SK-N-SH treated with all-trans-retinoic acid at 6 μM for 48 hours (cell line): ENCODE measurements around the gene ZNF701.

ENCODE experiments used
- ARNTL ChIP-seq: fragments of 450-650 bp; formaldehyde crosslinking; IDR thresholded peaks from 2 replicates; pipeline ENCODE4 v1.5.0; 2020; ENCODE audit warnings: low read depth, mild to moderate bottlenecking, moderate library complexity, borderline replicate concordance
- CREB5 ChIP-seq: fragments of 250-450 bp; sonication (Bioruptor Pico); IDR thresholded peaks from 2 replicates; pipeline ENCODE4 v1.5.1; 2020; ENCODE audit warnings: low read depth, mild to moderate bottlenecking, moderate library complexity
- ESRRG ChIP-seq: fragments of 250-450 bp; sonication (Bioruptor Pico); IDR thresholded peaks from 2 replicates; pipeline ENCODE4 v1.6.1; 2021; ENCODE audit warnings: mild to moderate bottlenecking
- GLIS3 ChIP-seq: fragments of 250-450 bp; sonication (Bioruptor Pico); IDR thresholded peaks from 2 replicates; pipeline ENCODE4 v1.5.0; 2020; ENCODE audit warnings: mild to moderate bottlenecking, moderate library complexity
- ISL1 ChIP-seq: fragments of 250-450 bp; sonication (Bioruptor Pico); IDR thresholded peaks from 2 replicates; pipeline ENCODE4 v2.1.2; 2022; ENCODE audit warnings: mild to moderate bottlenecking, moderate library complexity
- RARB ChIP-seq: fragments of 250-450 bp; sonication (Bioruptor Pico); IDR thresholded peaks from 2 replicates; pipeline ENCODE4 v1.8.0; 2021; ENCODE audit warnings: mild to moderate bottlenecking, moderate library complexity
- TCF4 ChIP-seq: fragments of 250-450 bp; sonication (Bioruptor Pico); IDR thresholded peaks from 2 replicates; pipeline ENCODE4 v1.8.0; 2021; ENCODE audit warnings: mild to moderate bottlenecking, moderate library complexity, borderline replicate concordance
- ZFP30 ChIP-seq: fragments of 450-650 bp; formaldehyde crosslinking; IDR thresholded peaks from 2 replicates; pipeline ENCODE4 v1.5.0; 2022; ENCODE audit warnings: mild to moderate bottlenecking, moderate library complexity
- TF ChIP-seq, protein P1 (sequence below): fragments of 250-450 bp; sonication (Bioruptor Pico); IDR thresholded peaks from 2 replicates; pipeline ENCODE4 v1.5.0; 2020; ENCODE audit warnings: mild to moderate bottlenecking, moderate library complexity
- TF ChIP-seq, protein P2 (sequence below): fragments of 250-450 bp; sonication (Bioruptor Pico); IDR thresholded peaks from 2 replicates; pipeline ENCODE4 v1.8.0; 2020; ENCODE audit warnings: mild to moderate bottlenecking, moderate library complexity, borderline replicate concordance

DNA sequence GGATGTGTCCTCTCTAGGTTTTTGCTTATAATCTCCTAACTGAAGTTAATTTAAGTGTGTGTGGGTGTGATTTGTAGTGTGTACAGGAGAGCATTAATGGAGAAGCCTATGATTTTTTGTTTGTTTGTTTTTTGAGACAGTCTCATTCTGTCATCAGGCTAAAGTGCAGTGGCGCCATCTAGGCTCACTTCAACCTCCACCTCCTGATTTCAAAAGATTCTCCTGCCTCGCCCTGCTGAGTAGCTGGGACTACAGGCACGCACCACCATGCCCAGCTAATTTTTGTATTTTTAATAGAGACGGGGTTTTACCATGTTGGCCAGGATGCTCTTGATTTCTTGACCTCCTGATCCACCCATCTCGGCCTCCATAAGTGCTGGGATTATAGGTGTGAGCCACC lies 20.6 kb downstream of the ZNF701 start:
- no peak for TF ChIP-seq ARNTL (CRISPR knock-in tag)
- no peak for TF ChIP-seq CREB5 (CRISPR knock-in tag)
- no peak for TF ChIP-seq RARB
- TF ChIP-seq TCF4, result no peak
- TF ChIP-seq, protein P1, sequence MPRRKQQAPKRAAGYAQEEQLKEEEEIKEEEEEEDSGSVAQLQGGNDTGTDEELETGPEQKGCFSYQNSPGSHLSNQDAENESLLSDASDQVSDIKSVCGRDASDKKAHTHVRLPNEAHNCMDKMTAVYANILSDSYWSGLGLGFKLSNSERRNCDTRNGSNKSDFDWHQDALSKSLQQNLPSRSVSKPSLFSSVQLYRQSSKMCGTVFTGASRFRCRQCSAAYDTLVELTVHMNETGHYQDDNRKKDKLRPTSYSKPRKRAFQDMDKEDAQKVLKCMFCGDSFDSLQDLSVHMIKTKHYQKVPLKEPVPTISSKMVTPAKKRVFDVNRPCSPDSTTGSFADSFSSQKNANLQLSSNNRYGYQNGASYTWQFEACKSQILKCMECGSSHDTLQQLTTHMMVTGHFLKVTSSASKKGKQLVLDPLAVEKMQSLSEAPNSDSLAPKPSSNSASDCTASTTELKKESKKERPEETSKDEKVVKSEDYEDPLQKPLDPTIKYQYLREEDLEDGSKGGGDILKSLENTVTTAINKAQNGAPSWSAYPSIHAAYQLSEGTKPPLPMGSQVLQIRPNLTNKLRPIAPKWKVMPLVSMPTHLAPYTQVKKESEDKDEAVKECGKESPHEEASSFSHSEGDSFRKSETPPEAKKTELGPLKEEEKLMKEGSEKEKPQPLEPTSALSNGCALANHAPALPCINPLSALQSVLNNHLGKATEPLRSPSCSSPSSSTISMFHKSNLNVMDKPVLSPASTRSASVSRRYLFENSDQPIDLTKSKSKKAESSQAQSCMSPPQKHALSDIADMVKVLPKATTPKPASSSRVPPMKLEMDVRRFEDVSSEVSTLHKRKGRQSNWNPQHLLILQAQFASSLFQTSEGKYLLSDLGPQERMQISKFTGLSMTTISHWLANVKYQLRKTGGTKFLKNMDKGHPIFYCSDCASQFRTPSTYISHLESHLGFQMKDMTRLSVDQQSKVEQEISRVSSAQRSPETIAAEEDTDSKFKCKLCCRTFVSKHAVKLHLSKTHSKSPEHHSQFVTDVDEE (CRISPR knock-in tag), result no peak
- TF ChIP-seq GLIS3, result no peak
- TF ChIP-seq ESRRG (CRISPR knock-in tag), result no peak
- TF ChIP-seq ISL1 (CRISPR knock-in tag), result no peak
- TF ChIP-seq, protein P2, sequence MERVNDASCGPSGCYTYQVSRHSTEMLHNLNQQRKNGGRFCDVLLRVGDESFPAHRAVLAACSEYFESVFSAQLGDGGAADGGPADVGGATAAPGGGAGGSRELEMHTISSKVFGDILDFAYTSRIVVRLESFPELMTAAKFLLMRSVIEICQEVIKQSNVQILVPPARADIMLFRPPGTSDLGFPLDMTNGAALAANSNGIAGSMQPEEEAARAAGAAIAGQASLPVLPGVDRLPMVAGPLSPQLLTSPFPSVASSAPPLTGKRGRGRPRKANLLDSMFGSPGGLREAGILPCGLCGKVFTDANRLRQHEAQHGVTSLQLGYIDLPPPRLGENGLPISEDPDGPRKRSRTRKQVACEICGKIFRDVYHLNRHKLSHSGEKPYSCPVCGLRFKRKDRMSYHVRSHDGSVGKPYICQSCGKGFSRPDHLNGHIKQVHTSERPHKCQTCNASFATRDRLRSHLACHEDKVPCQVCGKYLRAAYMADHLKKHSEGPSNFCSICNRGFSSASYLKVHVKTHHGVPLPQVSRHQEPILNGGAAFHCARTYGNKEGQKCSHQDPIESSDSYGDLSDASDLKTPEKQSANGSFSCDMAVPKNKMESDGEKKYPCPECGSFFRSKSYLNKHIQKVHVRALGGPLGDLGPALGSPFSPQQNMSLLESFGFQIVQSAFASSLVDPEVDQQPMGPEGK (CRISPR knock-in tag), result no peak
- no peak for TF ChIP-seq ZFP30 (CRISPR knock-in tag)
